Measurements from ENCODE around the gene KRTAP10-3. TPM values are rescaled to one million over a fixed set of nuclear protein-coding genes. Genes with fewer than 3 reads are reported as not detected.
A peak's percentile ranks its signal among the peaks of the same experiment; 100 is the strongest.
"Not testable (repeated sequence)": the region's sequence is repeated elsewhere in the genome, so short reads cannot be mapped to it uniquely, and the experiment has no call there.

Gene KRTAP10-3
- total RNA-seq, 1 donor from 2014 or later: not detected

GRCh38 chr21:44568261-44568660 is 9.7 kb upstream of the KRTAP10-3 start:
- DNase-seq: no peak
- Mint-ChIP-seq H3K9me3 (ENCODE audit: unreplicated experiment) (peaks cover 17% of the 10 kb centered on the region), H3K36me3 (ENCODE audit: unreplicated experiment) (peaks cover 17% of the 10 kb centered on the region), H3K4me3 (ENCODE audit: unreplicated experiment) (no peak overlapping the region), H3K4me1 (ENCODE audit: low read depth, unreplicated experiment) (no peaks in the 10 kb centered on the region), H3K27ac (ENCODE audit: unreplicated experiment) (no peak overlapping the region), H3K27me3 (ENCODE audit: unreplicated experiment) (peaks cover 7% of the 10 kb centered on the region)
- no peak for TF ChIP-seq CTCF (IDR thresholded peaks at IDR 0.05; ENCODE audit: partially characterized antibody, unreplicated experiment)

- H3K4me1 Mint-ChIP-seq (ENCODE audit: low read depth, unreplicated experiment): no peaks in the 10 kb centered on the region
- peaks cover 12% of the 10 kb centered on the region for H3K9me3 Mint-ChIP-seq (ENCODE audit: unreplicated experiment)
- no peak for TF ChIP-seq CTCF (IDR thresholded peaks at IDR 0.05; ENCODE audit: partially characterized antibody, unreplicated experiment)
- H3K27ac Mint-ChIP-seq (ENCODE audit: unreplicated experiment): no peak overlapping the region
- H3K36me3 Mint-ChIP-seq (ENCODE audit: unreplicated experiment): peaks cover 12% of the 10 kb centered on the region
- no peak for DNase-seq
- H3K4me3 Mint-ChIP-seq (ENCODE audit: unreplicated experiment): no peak overlapping the region
- peaks cover 7% of the 10 kb centered on the region for H3K27me3 Mint-ChIP-seq (ENCODE audit: unreplicated experiment)
Measured at GRCh38 chr21:44567481-44568171, 9.0 kb upstream of the KRTAP10-3 start.

DNA sequence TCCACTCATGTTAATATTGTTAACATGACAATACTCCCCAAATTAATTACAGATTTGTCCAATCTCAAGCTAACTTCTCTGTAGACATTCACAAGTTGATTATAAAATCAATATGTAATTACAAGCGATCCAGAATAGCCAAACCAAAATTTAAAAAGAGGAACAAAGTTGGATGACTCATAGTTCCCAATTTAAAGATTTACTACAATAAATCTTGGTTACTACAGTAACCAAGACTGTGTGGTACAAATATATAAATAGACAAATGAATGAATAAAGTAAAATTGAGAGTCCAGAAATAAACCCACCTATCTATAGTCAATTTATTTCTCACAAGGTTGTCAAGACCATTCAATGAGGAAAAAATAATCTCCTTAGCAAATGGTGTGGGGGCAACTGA is 7.8 kb upstream of the KRTAP10-3 start:
- Mint-ChIP-seq H3K27ac (ENCODE audit: unreplicated experiment) (no peak overlapping the region), H3K36me3 (ENCODE audit: unreplicated experiment) (peaks cover 2% of the 10 kb centered on the region), H3K9me3 (ENCODE audit: unreplicated experiment) (peaks cover 6% of the 10 kb centered on the region), H3K4me1 (ENCODE audit: low read depth, unreplicated experiment) (no peaks in the 10 kb centered on the region), H3K4me3 (ENCODE audit: unreplicated experiment) (no peak overlapping the region), H3K27me3 (ENCODE audit: unreplicated experiment) (peaks cover 3% of the 10 kb centered on the region)
- no peak for DNase-seq
- TF ChIP-seq CTCF (IDR thresholded peaks at IDR 0.05; ENCODE audit: partially characterized antibody, unreplicated experiment): no peak

DNA sequence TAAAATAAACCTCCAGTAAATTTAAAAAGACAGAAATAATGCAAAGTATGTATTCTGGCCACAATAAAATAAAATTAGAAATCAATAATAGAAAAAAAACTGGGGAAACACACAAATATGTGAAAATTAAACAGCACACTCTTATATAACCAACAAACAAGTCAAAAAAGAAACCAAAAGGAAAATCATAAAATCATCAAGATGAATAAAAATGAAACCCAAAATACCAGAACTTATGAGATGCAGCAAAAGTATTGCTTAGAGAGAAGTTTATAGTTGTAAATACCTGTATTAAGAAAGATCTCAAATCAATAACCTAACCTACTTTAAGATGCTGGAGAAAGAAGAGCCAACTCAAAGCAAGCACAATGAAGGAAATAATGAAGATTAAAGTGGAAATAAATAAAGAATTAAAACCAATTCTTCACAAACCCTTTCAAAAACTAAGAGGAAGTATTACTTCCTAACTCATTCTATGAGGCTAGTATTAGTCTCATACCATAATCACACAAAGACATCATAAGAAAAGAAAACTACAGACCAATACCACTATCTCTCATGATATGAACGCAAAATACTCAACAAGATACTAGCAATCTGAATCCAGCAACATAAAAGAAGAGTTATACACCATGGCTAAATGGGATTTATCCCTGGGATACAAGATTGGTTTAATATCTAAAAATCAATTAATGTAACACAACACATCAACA is 6.4 kb upstream of the KRTAP10-3 start:
- H3K4me1 Mint-ChIP-seq (ENCODE audit: low read depth, unreplicated experiment): no peaks in the 10 kb centered on the region
- no peak for DNase-seq
- TF ChIP-seq CTCF (IDR thresholded peaks at IDR 0.05; ENCODE audit: partially characterized antibody, unreplicated experiment): no peak
- H3K4me3 Mint-ChIP-seq (ENCODE audit: unreplicated experiment): no peak overlapping the region
- peaks cover 3% of the 10 kb centered on the region for H3K27me3 Mint-ChIP-seq (ENCODE audit: unreplicated experiment)
- H3K9me3 Mint-ChIP-seq (ENCODE audit: unreplicated experiment): peaks cover under 1% of the 10 kb centered on the region
- H3K36me3 Mint-ChIP-seq (ENCODE audit: unreplicated experiment): peaks cover under 1% of the 10 kb centered on the region
- H3K27ac Mint-ChIP-seq (ENCODE audit: unreplicated experiment): no peak overlapping the region

DNA sequence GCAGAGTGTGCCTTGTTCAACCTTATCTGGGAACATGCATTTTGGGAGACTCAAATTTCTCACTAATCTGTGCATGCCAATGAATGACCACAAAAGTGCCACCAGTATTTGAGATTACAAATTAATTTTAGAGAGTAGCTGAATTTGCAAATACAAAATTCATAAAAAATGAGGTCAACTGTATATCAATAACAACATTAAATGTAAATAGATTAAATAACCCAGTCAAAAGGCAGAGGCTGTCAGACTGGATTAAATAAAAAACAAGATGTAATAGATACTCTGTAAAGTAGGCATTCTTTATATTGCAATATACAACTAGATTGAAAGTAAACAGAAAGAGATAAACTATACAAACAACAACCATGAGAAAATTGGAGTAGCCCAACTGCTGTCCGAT is 5.5 kb upstream of the KRTAP10-3 start:
- TF ChIP-seq CTCF (IDR thresholded peaks at IDR 0.05; ENCODE audit: partially characterized antibody, unreplicated experiment): no peak
- H3K4me3 Mint-ChIP-seq (ENCODE audit: unreplicated experiment): no peak overlapping the region
- H3K27ac Mint-ChIP-seq (ENCODE audit: unreplicated experiment): no peak overlapping the region
- peaks cover 4% of the 10 kb centered on the region for H3K27me3 Mint-ChIP-seq (ENCODE audit: unreplicated experiment)
- no peaks in the 10 kb centered on the region for H3K4me1 Mint-ChIP-seq (ENCODE audit: low read depth, unreplicated experiment)
- peaks cover 5% of the 10 kb centered on the region for H3K36me3 Mint-ChIP-seq (ENCODE audit: unreplicated experiment)
- H3K9me3 Mint-ChIP-seq (ENCODE audit: unreplicated experiment): peaks cover 2% of the 10 kb centered on the region
- DNase-seq: no peak

DNA sequence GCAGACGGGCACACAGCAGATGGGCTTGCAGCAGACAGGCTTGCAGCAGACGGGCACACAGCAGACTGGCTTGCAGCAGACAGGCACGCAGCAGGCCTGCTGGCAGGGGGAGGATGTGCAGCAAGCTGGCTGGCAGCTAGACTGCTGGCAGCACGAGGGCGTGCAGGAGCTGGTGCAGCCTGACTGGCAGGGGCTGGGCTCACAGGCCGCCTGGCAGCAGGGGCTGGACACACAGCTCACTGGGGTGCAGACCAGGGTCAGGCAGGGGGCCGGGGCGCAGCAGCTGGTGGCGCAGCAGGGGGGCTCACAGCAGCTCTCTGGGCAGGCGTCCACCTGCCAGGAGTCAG is 293 bp downstream of the KRTAP10-3 start:
- Mint-ChIP-seq H3K9me3 (ENCODE audit: unreplicated experiment) (peaks cover 12% of the 10 kb centered on the region), H3K27ac (ENCODE audit: unreplicated experiment) (peak overlapping the region; percentile 29)
- not testable (repeated sequence) for H3K27me3 Mint-ChIP-seq (ENCODE audit: unreplicated experiment); H3K4me3 Mint-ChIP-seq (ENCODE audit: unreplicated experiment); H3K4me1 Mint-ChIP-seq (ENCODE audit: low read depth, unreplicated experiment); DNase-seq; H3K36me3 Mint-ChIP-seq (ENCODE audit: unreplicated experiment)

Data from glutamatergic neuron (in vitro differentiated cells).